HG03521 (cell line): ENCODE measurements around the gene ATE1.
"Not testable (repeated sequence)": the region's sequence is repeated elsewhere in the genome, so short reads cannot be mapped to it uniquely, and the experiment has no call there.

ENCODE experiments used
- ATAC-seq: cut with Tn5 transposase; IDR thresholded peaks from one replicate; pipeline ENCODE4 v1.9.1; 2021; ENCODE audit warnings: mild to moderate bottlenecking, moderate library complexity; ENCODE audit not compliant: unreplicated experiment

ATE1 gene

DNA sequence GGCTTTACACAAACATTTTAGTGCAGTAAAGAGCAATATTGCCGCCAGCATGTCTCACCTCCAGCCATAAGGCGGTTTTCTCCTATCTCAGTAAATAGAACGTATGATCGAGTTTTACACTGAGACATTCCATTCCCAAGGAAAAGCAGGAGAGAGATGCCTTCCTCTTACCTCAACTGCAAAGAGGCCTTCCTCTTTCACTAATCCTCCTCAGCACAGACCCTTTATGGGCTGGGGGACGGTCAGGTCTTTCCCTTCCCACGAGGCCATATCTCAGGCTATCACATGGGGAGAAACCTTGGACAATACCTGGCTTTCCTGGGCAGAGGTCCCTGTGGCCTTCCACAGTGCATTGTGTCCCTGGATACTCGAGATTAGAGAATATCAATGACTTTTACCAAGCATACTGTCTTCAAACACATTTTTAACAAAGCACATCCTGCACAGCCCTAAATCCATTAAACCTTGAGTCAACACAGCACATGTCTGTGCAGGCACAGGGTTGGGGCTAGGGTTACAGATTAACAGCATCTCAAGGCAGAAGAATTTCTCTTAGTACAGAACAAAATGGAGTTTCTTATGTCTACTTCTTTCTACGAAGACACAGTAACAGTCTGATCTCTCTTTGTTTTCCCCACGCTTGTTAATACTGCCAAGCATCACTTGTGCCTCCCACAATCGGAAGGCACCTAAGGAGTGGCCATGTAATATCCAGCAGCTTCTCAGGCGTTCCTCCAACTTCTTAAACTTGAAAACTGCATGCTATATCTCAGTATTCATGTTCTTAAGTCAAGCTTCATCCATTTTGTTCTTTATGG is 2.6 kb upstream of the ATE1 start:
- ATAC-seq: not testable (repeated sequence)

DNA sequence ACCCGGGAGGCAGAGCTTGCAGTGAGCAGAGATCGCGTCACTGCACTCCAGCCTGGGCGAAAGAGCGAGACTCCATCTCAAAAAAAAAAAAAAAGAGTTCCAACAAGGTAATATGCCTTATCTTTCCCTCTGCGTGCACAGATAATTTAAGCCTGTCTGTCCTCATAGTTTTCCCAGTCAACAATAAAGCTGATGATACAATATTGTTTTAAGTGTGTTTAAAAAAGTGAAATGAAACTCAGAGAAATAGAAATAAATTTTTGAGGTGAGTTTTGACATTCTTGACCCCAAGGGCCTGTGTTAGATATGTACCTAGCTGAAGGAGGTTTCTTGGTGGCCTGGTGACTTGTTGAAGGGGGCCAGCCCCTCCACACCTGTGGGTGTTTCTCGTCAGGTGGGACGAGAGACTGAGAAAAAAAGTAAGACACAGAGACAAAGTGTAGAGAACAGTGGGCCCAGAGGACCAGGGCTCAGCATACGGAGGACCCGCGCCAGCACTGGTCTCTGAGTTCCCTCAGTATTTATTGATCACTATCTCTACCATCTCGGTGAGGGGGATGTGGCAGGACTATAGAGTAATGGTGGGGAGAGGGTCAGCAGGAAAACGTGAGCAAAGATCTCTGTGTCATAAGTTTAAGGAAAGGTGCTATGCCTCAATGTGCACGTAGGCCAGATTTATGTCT is 1.9 kb upstream of the ATE1 start:
- ATAC-seq: not testable (repeated sequence)

DNA sequence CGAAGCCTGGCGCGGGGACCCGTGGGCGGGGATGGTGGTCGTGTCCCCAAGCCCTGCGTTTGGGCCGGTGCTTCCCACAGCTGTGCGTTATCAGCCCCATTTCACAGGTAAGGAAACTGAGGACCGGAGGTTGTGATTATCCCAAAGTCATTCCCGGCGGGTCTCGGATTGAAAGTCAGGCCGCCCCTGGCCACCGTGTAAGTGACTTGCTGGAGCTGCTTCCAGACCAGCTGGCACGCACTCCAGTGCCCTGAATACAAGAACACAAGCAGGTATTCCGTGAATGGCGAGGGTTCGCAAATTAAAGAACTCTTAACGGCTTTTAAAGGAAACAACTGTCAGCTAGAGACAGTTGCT is 675 bp upstream of the ATE1 start:
- peak; percentile 9 for ATAC-seq

DNA sequence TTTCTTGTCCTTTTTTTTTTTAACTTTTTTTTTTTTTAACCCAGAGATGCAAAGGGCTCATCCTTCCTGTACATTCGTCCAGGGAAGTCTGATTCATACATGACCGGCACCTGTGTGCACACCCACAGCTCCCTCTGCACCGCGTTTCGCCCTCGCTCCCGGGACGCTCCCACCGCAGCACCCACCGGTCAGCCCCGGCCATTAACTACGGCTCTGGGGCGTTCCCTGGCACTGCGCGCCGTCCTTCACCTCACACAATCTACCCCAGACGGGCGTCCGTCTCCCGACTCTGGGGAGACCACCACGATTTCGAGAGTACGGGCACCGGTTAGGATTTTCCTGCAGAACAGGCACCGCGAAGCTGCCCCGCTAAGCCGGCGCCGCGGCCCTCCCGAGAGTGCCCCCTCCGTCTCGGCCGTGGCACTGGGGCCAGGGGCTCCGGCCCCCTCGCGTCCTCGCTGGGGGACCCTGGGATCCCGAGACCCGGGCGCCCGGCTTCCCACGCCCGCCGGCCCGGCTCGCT is 452 bp downstream of the ATE1 start:
- peak; percentile 32 for ATAC-seq

DNA sequence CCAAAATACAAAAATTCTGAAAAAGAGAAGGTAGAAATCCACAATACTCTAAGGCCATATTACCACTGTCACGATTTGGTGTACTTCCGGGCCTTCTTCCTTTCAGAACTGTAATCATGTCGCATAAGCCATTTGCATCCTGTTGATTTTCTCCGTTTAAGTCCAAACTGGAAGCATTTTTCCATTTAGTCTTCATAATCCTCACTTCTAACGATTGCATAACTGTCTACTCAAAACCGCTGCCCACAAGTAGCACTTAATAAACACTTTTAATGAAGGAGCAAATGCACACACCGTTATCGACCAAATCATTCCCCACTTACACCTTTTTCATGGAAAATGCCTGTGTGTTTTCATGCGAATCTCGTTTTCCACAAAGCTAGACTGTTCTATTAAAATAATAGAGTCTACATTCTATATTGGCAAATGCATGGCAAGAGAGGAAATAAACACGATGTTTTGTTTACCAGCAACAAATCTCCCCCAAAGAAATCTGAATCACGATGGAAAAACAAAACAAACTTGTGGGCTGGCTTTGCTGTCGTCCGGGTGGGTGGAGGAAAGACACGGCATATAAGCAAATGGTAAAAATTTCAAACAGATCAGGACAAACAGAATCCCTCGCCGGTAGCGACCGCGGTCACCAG is 1.0 kb downstream of the ATE1 start:
- peak; percentile 15 for ATAC-seq

DNA sequence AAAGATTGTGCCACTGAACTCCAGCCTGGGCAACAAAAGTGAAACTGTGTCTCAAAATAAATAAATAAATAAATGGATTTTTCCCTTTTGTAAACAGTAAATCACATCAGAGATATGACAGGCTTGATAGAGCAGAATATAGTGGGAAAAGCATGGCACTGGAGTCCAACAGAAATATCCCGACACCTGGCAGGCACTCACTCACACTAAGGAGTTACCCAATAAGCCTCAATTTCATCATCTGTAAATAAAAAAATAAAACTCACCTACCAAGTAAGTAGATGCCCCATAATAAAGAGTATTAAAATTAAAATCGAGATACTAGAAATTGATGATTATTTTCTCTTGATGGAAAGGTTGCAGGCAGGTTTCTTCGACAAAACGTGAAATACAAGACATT is 1.7 kb downstream of the ATE1 start:
- no peak for ATAC-seq

DNA sequence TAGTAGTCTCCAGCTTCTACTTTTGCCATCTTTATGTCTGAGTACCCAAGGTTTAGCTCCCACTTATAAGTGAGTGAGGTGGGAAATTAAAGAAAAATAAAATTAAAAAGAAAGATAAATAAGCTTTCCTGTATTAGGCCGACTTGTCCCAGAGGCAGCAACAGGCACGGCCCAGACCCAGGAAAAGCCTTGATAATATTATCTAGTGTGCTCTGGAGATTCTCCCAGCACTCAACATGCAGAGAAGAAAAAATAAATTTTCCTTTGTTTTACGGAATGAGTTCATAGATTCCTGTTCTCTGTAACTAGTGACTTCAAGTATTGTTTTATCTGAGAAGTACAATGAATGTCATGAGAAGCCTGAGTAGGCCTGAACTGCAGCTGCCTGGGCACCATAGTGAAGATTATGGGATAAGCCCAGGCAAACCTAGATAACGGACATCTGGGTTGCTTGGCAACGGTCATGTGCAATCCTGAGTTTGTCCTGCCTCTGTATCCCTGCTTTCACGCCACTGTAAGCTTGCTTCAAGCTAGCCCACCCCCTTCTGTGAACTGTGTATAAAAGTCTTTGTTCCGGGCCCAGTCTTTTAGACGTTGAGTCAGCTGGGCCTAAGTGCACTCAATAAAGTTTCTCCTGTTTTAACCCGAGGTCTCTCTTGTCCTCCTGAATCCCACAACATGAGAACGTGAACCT is 6.4 kb downstream of the ATE1 start:
- ATAC-seq: no peak

DNA sequence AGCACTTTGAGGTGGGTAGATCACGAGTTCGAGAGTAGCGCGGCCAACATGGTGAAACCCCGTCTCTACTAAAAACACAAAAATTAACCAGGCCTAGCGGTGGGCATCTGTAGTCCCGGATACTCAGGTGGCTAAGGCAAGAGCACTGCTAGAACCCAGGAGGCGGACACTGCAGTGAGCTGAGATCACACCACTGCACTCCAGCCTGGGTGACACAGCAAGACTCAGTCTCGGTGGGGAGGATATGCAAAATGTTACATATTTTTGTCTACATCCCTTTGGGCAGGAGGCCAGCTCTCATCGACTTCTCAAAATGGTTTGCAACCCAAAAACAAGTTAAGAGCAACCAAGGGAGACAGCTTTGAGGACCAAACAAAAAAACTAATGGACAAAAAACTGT is 8.2 kb downstream of the ATE1 start:
- ATAC-seq: no peak

DNA sequence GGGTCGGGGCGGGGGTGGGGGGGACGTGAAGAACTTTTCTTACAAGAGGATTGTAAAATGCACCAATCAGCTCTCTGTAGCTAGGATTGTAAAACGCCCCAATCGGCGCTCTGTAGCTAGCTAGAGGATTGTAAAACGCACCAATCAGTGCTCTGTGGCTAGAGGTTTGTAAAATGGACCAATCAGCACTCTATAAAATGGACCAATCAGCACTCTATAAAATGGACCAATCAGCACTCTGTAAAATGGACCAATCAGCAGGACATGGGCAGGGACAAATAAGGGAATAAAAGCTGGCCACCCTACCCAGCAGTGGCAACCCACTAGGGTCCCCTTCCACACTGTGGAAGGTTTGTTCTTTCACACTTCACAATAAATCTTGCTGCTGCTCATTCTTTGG is 9.0 kb downstream of the ATE1 start:
- ATAC-seq: not testable (repeated sequence)

DNA sequence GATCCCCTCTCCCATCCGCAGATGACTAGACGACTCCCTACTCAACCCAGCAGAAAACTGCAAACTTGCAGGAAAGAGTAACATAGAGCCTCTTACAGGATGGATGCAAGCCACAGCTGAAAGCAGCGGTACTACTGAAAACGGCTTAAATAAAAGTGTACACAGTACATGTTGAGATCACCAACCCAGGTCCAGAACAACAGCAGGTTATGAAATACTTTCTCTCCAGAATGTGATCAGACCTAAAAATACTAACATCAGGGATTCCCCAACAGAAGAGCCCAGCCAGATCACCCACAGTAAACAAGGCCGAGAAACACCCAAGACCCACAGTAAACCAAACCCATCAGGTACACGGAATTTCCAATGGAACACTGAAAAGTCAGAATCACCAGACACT is 13.2 kb downstream of the ATE1 start:
- ATAC-seq: no peak

DNA sequence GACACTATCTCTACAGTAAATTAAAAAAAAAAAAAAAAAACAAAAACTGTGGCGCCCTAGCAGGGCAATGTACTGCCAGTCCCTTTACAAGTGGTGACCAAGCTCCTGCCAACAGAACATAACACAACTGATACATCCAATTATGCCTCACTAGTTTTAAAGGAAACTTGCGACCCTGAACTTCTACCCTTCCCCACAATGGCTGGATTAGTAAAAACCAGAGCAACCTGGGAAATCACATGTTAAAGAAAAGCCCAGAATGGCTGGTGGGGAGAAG is 16.5 kb downstream of the ATE1 start:
- ATAC-seq: no peak

DNA sequence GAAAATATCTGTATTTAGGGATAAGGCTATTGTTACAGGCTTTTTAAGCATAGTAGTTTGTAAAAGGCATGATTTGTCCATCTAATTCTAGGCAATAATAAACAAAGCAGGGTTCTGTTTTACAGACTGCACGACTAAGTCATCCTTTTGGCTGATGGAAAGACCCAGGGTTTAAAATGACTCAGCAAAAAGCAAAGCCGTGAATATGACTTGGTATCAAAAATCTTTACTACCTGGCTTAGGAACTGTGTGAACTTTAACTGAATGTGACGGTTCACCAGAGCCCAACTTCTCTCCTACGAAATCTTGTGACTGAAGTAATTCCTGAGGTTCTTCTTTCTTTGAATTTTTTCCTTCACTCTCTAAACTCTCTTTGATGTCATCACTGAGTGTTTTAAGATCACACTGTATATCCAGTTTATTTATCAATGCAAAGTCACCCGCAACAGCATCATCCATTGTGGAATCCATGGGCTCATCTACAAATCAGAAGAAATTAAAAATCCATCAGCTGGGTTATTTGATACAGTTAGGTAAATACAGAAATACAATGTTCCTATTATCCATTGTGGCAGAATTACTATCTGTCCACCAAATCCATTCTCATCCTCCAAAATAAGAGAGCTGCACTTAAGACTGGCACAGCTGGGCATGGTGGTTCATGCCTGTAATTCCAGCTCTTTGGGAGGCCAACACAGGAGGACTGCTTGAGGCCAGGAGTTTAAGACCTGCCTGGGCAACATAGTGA is 17.0 kb downstream of the ATE1 start:
- no peak for ATAC-seq

DNA sequence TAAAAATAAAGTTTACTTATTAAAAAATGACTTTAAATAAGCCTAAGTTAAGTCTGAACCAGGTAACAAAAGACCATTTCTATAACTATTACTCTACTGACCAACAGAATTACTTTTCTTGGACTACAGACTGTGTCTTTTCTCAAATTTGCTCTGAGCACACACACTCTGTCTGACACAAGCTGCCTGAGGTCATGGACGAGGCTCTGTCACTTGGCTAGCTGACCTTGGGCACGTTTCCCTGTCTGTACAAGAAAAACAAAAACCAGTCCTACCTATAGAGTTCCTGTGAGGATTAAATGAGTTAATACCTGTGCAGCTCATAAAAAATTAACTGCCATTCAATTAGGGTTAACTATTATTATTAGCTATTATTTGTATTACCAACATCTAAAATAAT is 22.9 kb downstream of the ATE1 start:
- no peak for ATAC-seq

DNA sequence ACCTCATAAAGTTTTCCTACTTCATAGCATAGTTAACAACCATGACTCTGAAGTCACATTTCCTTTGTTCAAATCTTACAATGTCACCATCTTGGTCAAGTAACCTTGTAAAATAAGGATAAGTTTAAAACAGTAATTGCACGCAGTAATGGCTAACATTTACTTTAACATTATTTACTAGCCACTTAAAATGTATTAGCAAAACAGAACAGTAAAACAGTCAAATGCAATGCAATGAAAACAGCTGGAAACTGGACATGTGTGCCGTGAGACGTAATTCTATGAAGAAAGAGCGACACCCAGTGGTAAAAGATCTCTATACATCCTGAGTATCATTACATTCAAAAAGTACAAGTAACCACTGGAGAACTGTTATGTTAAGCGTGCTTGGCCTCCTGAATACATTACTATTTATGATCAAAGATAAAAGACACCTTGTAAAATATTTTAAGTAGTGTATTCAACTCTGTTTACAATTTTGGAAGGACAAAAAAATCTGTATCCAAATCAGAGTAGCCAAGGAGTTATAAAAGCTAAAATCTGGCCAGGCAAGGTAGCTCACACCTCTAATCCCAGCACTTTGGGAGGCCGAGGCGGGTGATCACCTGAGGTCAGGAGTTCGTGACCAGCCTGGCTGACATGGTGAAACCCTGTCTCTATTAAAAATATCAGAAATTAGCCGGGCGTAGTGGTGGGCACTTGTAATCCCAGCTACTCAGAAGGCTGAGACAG is 27.2 kb downstream of the ATE1 start:
- ATAC-seq: peak; percentile 65

DNA sequence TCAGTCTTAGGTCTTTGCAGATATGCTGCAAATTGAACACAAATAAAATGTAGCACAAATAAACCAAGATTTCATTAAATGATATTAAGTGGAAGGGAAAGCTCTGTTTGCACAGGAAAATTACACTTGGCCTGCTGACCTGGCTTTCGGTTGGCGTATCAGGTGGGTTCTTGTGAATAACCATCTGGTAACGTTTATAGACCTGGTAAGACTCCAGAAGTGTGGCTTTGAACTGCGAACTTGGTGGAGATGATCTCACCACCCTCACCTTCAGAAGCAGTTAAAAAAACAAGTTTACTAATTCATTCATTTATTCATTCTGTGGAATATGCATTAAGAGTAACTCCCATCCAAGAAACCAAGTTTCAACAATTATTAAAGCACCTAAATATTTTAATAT is 28.1 kb downstream of the ATE1 start:
- no peak for ATAC-seq

DNA sequence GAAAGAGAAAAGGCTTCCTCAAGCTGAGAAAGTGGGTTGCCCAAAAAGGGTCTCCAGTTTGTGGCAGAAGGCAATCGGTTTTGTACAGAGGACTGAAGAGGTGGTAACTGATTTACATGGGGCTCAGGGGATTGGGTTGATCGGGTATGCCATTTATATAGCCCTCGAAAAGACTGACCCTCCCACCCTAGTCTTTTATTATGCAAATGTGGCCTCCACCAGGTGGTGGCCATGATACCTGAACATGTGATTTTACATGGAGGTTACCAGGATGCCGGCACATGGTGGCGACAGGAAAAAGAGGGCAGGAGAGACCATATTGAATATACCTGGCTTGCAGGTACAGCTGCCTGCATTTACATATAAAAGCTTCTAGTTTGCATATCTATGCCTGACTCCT is 36.7 kb downstream of the ATE1 start:
- no peak for ATAC-seq

DNA sequence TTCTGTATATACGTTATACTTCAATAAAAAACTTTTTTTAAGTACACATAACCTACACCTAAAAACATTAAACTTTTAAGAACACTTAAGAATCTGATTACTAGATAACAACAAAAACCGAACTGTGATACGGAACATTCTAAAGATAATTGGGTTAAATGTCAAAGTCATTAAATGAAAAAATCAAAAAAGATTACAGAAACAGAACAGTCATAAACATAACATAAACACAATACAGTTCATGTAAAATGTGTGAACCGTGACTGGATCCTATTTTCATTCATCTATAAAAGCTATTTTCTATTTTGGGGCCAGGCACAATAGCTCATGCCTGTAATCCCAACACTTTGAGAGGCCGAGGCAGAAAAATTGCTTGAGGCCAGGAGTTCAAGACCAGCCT is 38.6 kb downstream of the ATE1 start:
- ATAC-seq: no peak

DNA sequence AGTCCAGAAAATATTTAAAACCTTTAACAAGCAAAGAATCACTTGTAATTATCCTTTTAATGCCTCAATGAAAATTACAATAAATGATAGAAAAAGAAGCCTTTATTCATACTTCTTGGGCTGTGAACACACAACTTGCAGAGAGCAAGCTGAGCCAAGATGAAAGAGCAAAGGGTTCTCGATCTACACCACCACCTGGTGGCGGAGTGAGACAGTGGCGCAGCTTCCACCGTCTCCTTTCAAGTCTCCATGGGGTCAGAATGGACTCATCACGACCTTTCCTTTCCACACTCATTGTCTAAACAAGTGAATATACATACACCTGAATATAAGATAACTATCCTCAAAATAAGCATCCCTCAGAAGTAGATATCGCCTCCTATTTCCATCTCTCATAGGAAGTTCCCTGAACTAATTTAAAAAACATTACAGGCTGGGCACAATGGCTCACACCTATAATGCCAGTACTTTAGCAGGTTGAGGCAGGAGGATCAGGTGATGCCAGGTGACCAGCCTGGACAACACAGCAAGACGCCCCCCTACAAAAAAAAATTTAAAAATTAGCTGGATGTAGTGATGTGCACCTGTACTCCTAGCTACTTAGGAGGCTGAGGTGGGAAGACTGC is 40.7 kb downstream of the ATE1 start:
- ATAC-seq: peak; percentile 61

DNA sequence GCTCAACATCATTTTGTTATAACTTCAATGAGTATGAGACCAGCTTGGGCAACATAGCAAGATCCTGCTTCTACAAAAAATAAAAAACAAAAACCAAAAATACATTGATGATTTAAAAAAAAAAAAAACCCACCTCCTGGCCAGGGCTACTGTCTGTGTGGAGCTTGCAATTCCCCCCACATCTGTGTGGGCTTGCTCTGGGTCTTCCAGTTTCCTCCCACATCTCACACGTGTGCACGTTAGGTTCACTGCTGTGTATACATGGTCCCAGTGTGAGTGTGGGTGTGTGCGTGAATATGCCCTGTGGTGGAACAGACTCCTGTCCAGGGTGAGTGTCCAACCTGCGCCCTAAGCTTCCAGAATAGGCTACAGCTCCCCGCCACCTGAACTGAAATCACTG is 41.6 kb downstream of the ATE1 start:
- ATAC-seq: no peak

DNA sequence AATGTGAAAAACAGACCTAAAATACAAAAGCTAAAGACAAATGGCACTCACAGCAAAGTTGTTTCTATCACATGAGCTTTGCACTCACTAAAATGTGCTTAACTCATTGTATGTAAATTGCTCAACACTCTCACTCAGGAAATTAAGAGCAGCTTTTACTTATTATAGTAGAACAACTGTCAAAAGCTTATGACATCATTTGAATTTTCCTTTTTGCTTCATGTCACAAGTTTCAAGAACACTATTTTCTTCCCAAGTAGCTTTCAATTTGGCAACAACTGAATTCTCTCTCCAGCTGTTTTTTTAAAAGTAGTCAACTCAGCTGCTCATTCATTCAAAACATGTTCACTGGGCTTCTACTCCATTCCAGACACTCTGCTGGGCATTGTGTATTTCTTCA is 46.9 kb downstream of the ATE1 start:
- no peak for ATAC-seq
